NT2/D1 (cell line): ENCODE data around the gene KLF16.

ENCODE experiments used
- SUZ12 ChIP-seq: IDR thresholded peaks from 2 replicates; pipeline ENCODE4 v1.6.1; 2011; ENCODE audit not compliant: insufficient read length, insufficient read depth; ENCODE audit errors: extremely low read depth
- YY1 ChIP-seq: IDR thresholded peaks from 2 replicates; pipeline ENCODE4 v1.6.1; 2011; ENCODE audit not compliant: insufficient read length, insufficient read depth

DNA sequence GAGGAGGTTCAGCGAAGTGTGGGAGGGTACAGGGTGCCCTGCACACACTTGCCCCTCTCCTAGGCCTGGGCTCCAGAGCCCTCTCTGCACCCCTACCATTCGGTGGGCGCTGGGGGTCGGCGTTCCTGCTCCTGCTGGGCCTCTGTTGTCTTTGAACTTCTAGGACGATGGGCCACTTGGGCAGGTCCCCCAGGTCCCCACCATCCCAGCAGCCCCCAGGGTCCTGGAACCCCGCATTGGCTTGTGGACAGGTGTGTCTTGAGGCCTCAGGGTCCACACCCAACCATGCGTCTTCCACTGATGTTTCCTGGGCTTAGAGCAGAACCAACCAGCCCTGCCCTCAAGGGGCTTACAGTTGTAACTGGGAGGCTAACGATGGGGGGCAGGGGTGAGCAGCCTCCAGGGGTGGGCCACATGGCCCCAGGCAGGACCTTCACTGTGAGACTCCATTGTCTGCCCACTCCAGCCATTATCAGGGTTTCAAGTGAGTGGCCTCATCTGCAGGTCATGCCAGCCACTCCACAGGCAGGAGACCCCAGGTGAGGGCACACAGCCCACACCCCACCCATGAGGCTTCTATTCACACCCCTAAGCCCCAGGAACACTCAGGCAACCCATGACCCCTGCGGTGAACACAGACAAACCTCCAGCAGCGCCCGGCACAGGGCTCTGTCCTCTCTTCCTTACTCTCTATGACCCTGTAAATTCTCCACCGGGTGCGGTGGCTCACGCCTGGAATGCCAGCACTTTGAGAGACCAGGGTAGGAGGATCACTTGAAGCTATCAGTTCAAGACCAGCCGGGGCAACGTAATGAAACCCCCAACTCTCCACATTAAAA lies 2.0 kb upstream of the KLF16 start:
- TF ChIP-seq YY1 (no peak), SUZ12 (no peak)
